BLaER1 treated with 17β-estradiol and CSF1 and Interleukin-3, amounts not matched to agents 10 nM and 100 nM (cell line): ENCODE results near the gene DIP2C.

Experiments
- H3K27ac ChIP-seq, 11 experiments: shearing (Covaris generic); formaldehyde crosslinking; 2 replicates each; pipeline ENCODE4 v1.8.1; 2022
- H3K27me3 ChIP-seq, 11 experiments: shearing (Covaris generic); formaldehyde crosslinking; 2 replicates each; pipeline ENCODE4 v1.8.1; 2022
- H3K36me3 ChIP-seq, 11 experiments: shearing (Covaris generic); formaldehyde crosslinking; 2 replicates each; pipeline ENCODE4 v1.8.1; 2022
- H3K4me1 ChIP-seq, 10 experiments: shearing (Covaris generic); formaldehyde crosslinking; 2 replicates each; pipeline ENCODE4 v1.8.1; 2022
- H3K4me2 ChIP-seq, 11 experiments: shearing (Covaris generic); formaldehyde crosslinking; 2 replicates each; pipeline ENCODE4 v1.8.1; 2022
- H3K4me3 ChIP-seq, 10 experiments: shearing (Covaris generic); formaldehyde crosslinking; 2 replicates each; pipeline ENCODE4 v1.8.1; 2022
- H3K9ac ChIP-seq, 11 experiments: shearing (Covaris generic); formaldehyde crosslinking; 2 replicates each; pipeline ENCODE4 v1.8.1; 2022
- H3K9me3 ChIP-seq, 11 experiments: shearing (Covaris generic); formaldehyde crosslinking; replicated peaks in 1 of 11; 2 replicates each; pipeline ENCODE4 v1.8.1; 2022
- H4K20me1 ChIP-seq, 11 experiments: shearing (Covaris generic); formaldehyde crosslinking; 2 replicates each; pipeline ENCODE4 v1.8.1; 2022
- Cebpa-rat ChIP-seq, 11 experiments: shearing (Covaris generic); IDR thresholded peaks; 2 replicates each; pipeline ENCODE4 v1.8.1; 2022

Gene DIP2C

DNA sequence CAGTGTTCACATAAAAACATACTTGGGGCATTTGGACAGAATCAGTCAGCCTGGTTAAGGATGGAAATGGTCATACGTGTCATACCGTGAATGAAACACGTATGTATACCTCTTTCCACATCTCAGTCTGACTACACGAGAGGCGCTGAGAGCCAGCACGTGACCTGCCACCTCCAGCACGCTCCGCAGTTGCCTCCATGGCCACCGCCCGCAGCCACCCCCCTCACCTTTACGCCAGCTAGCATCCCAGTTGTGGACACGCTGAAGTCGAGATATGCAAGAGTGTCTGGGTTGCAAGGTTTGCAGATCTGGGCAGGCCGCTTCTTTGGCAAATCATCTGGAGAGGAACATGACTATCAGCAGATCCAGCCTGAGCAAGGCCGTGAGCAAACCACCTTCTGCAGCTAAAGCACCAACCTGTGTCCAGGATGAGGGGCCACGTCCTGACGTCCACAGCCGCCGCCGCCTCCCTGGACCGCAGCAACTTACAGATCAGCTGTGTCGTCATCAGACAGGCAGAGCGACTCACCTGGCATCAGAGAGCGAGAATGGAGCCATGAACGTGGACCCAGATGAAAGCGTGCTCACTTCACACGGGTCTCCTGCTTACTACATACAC, 344.8 kb downstream of the DIP2C start:
- Histone ChIP-seq H3K36me3 (peaks cover 0 to 50% (median 40%) of the 10 kb centered on the region in 11 experiments; a peak in 14 of 22 replicates), H3K9ac (no peak overlapping the region), H3K4me2 (no peak overlapping the region), H4K20me1 (no peaks in the 10 kb centered on the region; a peak in 1 of 22 replicates), H3K9me3 (peaks cover 0 to 9% (median 5%) of the 10 kb centered on the region in 11 experiments; a peak in 8 of 22 replicates), H3K27me3 (no peaks in the 10 kb centered on the region), H3K4me1 (no peaks in the 10 kb centered on the region), H3K4me3 (no peak overlapping the region), H3K27ac (no peak overlapping the region)
- no peak for TF ChIP-seq Cebpa-rat (IDR thresholded peaks at IDR 0.05)

DNA sequence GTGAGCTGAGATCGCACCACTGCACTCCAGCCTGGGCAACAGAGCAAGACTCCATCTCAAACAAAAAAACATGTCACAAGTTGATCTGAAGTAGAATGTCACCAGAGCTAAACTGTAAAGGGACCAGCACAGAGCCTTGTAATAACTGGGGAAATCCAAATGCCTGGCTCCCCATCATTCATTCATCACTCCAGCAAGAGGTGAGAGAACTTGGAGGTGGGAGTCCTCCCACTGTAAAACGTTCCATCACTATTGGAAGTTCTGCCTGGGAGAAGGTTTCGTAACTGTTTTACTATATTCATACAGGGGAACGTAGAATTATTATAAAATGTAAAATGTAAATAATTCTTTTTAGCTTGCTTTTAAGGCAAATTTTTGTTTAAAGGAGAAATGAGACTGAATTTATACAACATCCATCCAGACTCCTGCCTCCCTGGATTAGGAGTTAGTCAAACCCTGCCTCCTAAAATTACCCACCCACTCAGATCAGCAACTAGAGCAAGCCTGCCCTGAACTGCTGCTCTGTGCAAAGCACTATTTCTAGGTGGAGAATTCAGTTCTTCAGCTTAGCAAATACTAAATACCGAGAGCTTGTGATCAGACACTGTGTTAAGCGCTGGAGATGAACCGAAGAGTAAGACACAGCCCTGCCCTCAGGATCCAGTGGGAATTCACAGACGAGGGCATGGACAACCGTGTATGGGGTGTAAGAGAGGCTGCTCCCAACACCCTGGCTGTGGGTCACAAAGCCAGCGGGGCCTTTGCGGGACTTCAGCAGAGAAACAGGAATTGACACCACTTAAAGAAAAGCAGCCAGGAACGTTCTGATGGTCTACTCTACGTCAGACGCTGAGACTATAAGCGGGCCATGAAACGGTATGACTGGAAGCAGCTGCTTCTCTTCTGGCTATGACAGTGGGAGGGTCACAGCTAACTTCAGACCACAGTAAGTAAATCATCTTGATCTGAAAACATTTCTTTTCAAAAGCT, 345.9 kb downstream of the DIP2C start:
- no peaks in the 10 kb centered on the region for H3K27me3 ChIP-seq
- H3K4me3 ChIP-seq: no peak overlapping the region
- no peaks in the 10 kb centered on the region; a peak in 1 of 22 replicates for H4K20me1 ChIP-seq
- no peak overlapping the region for H3K9ac ChIP-seq
- H3K9me3 ChIP-seq: peaks cover 0 to 9% (median 5%) of the 10 kb centered on the region in 11 experiments; a peak in 8 of 22 replicates
- peaks cover 0 to 48% (median 31%) of the 10 kb centered on the region in 11 experiments; a peak in 14 of 22 replicates for H3K36me3 ChIP-seq
- no peak overlapping the region for H3K4me2 ChIP-seq
- H3K4me1 ChIP-seq: peaks cover 0 to 8% (median 7%) of the 10 kb centered on the region in 10 experiments; a peak in 11 of 20 replicates
- no peak overlapping the region for H3K27ac ChIP-seq
- TF ChIP-seq Cebpa-rat (IDR thresholded peaks at IDR 0.05): no peak

DNA sequence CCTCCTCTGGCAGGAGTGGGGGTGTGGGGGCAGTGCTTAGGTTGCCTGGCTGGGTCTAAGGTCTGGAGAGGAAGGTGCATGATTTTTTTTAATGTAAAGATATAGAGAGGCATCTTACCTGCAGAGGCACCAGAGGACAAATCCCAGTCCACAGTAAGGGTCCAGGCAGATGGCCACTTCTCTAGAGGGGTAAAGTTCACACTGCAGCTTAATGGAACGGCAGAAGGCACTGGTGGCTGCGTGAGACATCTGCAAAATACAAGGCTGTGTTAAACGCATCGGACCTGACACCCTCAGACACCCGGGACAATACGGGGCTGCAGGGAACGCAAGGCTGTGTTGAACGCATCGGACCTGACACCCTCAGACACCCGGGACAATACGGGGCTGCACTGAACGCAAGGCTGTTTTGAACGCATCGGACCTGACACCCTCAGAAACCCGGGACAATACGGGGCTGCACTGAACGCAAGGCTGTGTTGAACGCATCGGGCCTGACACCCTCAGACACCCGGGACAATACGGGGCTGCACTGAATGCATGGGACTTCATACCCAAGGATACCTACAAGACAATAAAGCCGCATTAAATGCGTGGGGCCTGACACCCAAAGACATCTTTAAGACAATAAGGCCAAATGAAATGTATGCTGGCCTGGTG, 348.3 kb downstream of the DIP2C start:
- H4K20me1 ChIP-seq: no peaks in the 10 kb centered on the region; a peak in 1 of 22 replicates

DNA sequence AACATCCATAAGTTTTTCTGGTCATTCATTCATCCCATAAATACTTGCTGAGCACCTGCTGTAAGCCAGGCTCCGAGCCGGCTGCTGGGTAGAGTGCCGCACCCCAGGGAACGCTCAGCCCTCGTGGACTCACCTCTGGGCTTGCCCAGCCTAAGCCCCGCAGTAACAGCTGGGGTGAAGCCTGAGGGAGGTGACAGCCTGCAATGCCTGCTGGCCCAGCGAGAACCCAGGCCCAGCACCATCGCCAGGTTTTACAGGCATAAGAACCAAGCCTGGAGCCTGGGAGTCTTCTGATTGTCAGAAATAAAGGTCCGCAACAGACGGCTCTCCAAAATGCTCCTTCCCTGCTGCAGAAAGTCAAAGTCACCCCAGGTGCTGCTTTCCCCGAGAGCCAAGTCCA, 348.8 kb downstream of the DIP2C start:
- no peak overlapping the region for H3K27ac ChIP-seq
- no peaks in the 10 kb centered on the region for H3K9me3 ChIP-seq
- H3K4me1 ChIP-seq: peaks cover 0 to 9% (median 7%) of the 10 kb centered on the region in 10 experiments; a peak in 11 of 20 replicates
- no peaks in the 10 kb centered on the region; a peak in 1 of 22 replicates for H4K20me1 ChIP-seq
- H3K9ac ChIP-seq: no peak overlapping the region
- H3K36me3 ChIP-seq: peaks cover 0 to 63% (median 31%) of the 10 kb centered on the region in 11 experiments; a peak in 15 of 22 replicates
- no peak for TF ChIP-seq Cebpa-rat (IDR thresholded peaks at IDR 0.05)
- no peak overlapping the region for H3K4me3 ChIP-seq
- no peaks in the 10 kb centered on the region for H3K27me3 ChIP-seq
- no peak overlapping the region for H3K4me2 ChIP-seq

More for the DNA sequence above, 348.3 kb downstream of the DIP2C start:
- Histone ChIP-seq H3K27ac (no peak overlapping the region), H3K9me3 (no peaks in the 10 kb centered on the region), H3K36me3 (peaks cover 0 to 62% (median 31%) of the 10 kb centered on the region in 11 experiments; a peak in 15 of 22 replicates), H3K4me3 (no peak overlapping the region), H3K4me2 (no peak overlapping the region), H3K27me3 (no peaks in the 10 kb centered on the region), H3K4me1 (peaks cover 0 to 9% (median 7%) of the 10 kb centered on the region in 10 experiments; a peak in 11 of 20 replicates), H3K9ac (no peak overlapping the region)
- TF ChIP-seq Cebpa-rat (IDR thresholded peaks at IDR 0.05): no peak

DNA sequence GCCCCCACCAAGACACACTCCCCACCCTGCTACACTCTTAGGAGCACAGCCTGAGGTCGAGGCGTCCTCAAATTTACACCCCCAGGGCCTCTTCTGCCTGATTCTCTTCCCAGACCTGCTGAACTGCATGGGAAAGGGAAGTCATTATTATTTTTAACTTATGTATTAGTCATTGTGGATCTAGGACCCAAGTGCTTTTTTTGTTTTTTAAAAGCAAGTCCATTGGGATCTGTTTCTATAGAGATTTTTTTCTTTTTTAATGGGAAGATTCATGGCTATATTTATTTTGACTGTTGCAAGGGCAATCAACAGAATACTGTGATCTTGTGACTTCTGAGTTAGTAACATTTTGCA, 350.5 kb downstream of the DIP2C start:
- Histone ChIP-seq H3K27me3 (no peaks in the 10 kb centered on the region), H3K4me1 (peaks cover 2 to 9% (median 8%) of the 10 kb centered on the region in 10 experiments; a peak in 13 of 20 replicates), H3K4me3 (no peak overlapping the region), H4K20me1 (no peaks in the 10 kb centered on the region), H3K36me3 (peaks cover 0 to 63% (median 21%) of the 10 kb centered on the region in 11 experiments; a peak in 15 of 22 replicates), H3K9ac (no peak overlapping the region), H3K9me3 (no peaks in the 10 kb centered on the region), H3K27ac (no peak overlapping the region), H3K4me2 (peak overlapping the region in 6 of 11 experiments; percentile 9 to 34 (median 20); a peak in 2 of 22 replicates)
- no peak for TF ChIP-seq Cebpa-rat (IDR thresholded peaks at IDR 0.05)

DNA sequence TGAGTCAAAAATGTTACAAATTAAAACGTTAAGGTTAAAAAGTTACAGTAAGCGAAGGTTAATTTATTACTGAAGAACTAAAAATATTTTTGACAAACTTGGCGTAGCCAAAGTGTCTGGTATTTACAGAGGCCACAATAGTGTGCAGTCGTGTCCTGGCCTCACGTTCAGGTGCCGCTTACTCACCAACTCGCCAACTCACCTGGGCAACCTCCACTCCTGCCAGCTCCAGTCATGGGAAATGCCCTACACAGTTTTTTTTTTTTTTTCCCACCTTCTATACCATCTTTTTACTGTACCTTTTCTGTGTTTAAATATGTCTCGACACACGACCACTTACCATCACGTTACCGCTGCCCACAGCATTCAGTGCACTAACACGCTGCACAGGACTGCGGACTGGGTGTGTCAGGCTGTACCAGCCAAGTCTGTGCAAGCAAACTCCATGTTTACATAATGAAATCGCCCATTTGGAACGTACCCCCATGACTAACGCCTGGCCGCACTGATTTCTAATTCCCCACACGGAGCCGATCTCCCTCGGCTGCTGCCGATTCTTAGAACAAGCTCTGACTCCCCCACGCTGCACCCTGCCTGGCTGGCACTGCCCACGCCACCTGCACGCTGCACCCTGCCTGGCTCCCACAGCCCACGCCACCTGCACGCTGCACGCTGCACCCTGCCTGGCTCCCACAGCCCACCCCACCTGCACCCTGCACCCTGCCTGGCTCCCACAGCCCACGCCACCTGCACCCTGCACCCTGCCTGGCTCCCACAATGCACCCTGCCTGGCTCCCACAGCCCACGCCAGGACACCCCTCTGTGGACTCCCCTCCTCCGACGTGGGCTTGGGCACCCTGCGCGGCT, 351.1 kb downstream of the DIP2C start:
- no peak overlapping the region for H3K27ac ChIP-seq
- H3K4me1 ChIP-seq: peaks cover 8 to 15% (median 13%) of the 10 kb centered on the region in 10 experiments; a peak in 18 of 20 replicates
- TF ChIP-seq Cebpa-rat (IDR thresholded peaks at IDR 0.05): no peak
- no peaks in the 10 kb centered on the region for H4K20me1 ChIP-seq
- peak overlapping the region in 6 of 11 experiments; percentile 9 to 34 (median 20); a peak in 2 of 22 replicates for H3K4me2 ChIP-seq
- peaks cover 0 to 61% (median 21%) of the 10 kb centered on the region in 11 experiments; a peak in 15 of 22 replicates for H3K36me3 ChIP-seq
- no peaks in the 10 kb centered on the region for H3K27me3 ChIP-seq
- no peak overlapping the region for H3K4me3 ChIP-seq
- H3K9ac ChIP-seq: no peak overlapping the region
- no peaks in the 10 kb centered on the region for H3K9me3 ChIP-seq

DNA sequence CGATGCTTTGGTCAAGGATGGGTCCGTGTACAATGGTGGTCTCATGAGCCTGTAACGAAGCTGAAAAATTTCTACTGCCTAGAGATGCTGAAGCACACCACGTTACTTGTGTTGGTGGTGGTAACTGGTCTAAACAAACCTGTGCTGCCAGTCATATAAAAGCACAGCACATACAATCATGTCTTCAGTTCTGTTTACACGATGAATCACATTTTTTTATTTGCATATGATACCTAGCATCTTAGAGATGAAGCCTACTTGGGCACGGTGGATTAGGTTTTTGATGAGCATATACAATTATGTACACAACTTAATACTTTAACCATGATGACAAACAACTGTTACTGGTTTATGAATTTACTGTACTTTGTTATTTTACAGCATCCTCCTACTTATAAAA, 353.2 kb downstream of the DIP2C start:
- Histone ChIP-seq H3K27me3 (no peaks in the 10 kb centered on the region), H3K27ac (no peak overlapping the region), H3K4me3 (no peak overlapping the region), H3K4me1 (peaks cover 11 to 20% (median 17%) of the 10 kb centered on the region in 10 experiments; a peak in 18 of 20 replicates), H3K9me3 (no peaks in the 10 kb centered on the region), H3K4me2 (no peak overlapping the region), H4K20me1 (no peaks in the 10 kb centered on the region), H3K9ac (no peak overlapping the region), H3K36me3 (peaks cover 0 to 53% (median 20%) of the 10 kb centered on the region in 11 experiments; a peak in 15 of 22 replicates)
- TF ChIP-seq Cebpa-rat (IDR thresholded peaks at IDR 0.05): no peak
